GM20000 (cell line): Measurements from ENCODE around the gene CYTL1.

Source experiments
- DNase-seq: peaks from one replicate; pipeline ENCODE4 v3.0.0; 2012; ENCODE audit warnings: low spot score
- CTCF ChIP-seq: IDR thresholded peaks from 2 replicates; pipeline ENCODE4 v1.5.1; 2012; ENCODE audit warnings: mild to moderate bottlenecking, control low read depth; ENCODE audit errors: extremely low read depth, missing control alignments

The CYTL1 gene

GRCh38 chr4:4989083-4989622 is 30.1 kb downstream of the CYTL1 start:
- no peak for TF ChIP-seq CTCF
- DNase-seq = no peak

- no peak for DNase-seq
- TF ChIP-seq CTCF = no peak
Observed at GRCh38 chr4:4987656-4988055, 31.6 kb downstream of the CYTL1 start.

GRCh38 chr4:4986841-4987240 is 32.4 kb downstream of the CYTL1 start:
- TF ChIP-seq CTCF = no peak
- DNase-seq = no peak

- no peak for DNase-seq
- no peak for TF ChIP-seq CTCF
Observed at GRCh38 chr4:4985844-4986243, 33.4 kb downstream of the CYTL1 start.

GRCh38 chr4:4985036-4985435 is 34.2 kb downstream of the CYTL1 start:
- no peak for DNase-seq
- no peak for TF ChIP-seq CTCF

- no peak for DNase-seq
- no peak for TF ChIP-seq CTCF
Observed at GRCh38 chr4:4984186-4984585, 35.1 kb downstream of the CYTL1 start.

GRCh38 chr4:4981827-4982226 is 37.4 kb downstream of the CYTL1 start:
- TF ChIP-seq CTCF = no peak
- no peak for DNase-seq
